HL-60 (cell line): Measurements from ENCODE around the gene STARD7.

Source experiments
- CTCF ChIP-seq: IDR thresholded peaks from one replicate; pipeline ENCODE4 v1.5.1; 2011; ENCODE audit warnings: low read length, control low read depth, inconsistent platforms; ENCODE audit not compliant: insufficient read depth
- POLR2AphosphoS5 ChIP-seq: IDR thresholded peaks from 2 replicates; pipeline ENCODE4 v1.6.1; 2012; ENCODE audit warnings: low read depth
- REST ChIP-seq: IDR thresholded peaks from 2 replicates; pipeline ENCODE4 v1.6.1; 2012; ENCODE audit warnings: low read depth; ENCODE audit not compliant: insufficient replicate concordance

DNA sequence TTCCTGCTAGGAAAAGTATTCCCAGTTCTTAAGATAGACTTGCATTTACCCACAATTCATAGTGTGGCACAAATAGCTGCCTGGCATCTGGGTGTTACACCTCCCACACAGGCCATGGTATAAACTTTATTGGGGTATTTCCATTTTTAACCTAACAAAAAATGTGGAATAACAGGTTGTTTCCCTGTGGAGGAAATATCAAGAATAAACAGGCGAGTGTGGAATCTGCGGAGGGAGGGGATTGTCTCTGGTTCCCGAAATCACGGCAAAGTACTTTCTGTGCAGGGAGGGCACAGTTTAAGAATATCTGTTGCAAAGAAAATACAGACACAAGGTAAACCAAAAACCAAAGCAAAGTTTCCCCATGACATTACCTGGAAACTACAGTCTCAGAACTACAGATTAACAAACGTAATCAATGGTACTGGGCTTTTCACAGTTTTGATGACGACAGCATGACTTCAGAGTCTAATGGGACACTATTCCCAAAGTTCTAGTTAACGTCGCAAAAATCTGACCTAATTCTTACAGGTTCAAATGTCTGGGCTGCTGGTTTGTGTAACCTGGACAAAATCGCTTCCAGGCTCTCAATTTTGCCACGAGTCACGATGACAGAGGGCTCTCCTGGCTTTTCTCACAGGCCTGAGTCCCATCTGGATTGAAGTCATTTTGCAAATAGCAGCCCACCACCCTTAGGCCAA lies 1.4 kb downstream of the STARD7 start:
- no peak for TF ChIP-seq POLR2AphosphoS5
- TF ChIP-seq CTCF: no peak
- no peak for TF ChIP-seq REST
